Measurements from ENCODE around the gene MAP3K14.

DNA sequence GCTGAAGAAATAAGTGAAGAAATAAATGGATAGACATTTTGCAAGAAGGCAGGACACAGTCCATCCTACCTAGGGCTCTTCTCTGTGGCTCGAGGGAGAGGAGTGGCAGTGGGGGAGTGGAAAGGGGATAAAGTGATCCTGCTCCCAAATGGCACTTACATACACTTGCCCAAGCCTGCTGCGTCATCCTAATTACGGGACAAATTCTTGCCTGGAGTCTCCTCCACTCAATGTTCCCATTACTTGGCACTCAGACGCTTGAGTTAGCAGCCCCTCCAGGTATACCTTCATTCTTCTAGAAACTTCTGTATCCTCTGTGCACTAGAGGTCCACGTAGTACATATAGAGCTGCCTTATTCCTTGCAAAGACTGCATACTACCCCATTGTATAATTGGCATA lies 15.7 kb upstream of the MAP3K14 start:
- TF ChIP-seq, protein P1, sequence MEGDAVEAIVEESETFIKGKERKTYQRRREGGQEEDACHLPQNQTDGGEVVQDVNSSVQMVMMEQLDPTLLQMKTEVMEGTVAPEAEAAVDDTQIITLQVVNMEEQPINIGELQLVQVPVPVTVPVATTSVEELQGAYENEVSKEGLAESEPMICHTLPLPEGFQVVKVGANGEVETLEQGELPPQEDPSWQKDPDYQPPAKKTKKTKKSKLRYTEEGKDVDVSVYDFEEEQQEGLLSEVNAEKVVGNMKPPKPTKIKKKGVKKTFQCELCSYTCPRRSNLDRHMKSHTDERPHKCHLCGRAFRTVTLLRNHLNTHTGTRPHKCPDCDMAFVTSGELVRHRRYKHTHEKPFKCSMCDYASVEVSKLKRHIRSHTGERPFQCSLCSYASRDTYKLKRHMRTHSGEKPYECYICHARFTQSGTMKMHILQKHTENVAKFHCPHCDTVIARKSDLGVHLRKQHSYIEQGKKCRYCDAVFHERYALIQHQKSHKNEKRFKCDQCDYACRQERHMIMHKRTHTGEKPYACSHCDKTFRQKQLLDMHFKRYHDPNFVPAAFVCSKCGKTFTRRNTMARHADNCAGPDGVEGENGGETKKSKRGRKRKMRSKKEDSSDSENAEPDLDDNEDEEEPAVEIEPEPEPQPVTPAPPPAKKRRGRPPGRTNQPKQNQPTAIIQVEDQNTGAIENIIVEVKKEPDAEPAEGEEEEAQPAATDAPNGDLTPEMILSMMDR (IDR thresholded peaks at IDR 0.05), result no peak
- TF ChIP-seq, protein P2, sequence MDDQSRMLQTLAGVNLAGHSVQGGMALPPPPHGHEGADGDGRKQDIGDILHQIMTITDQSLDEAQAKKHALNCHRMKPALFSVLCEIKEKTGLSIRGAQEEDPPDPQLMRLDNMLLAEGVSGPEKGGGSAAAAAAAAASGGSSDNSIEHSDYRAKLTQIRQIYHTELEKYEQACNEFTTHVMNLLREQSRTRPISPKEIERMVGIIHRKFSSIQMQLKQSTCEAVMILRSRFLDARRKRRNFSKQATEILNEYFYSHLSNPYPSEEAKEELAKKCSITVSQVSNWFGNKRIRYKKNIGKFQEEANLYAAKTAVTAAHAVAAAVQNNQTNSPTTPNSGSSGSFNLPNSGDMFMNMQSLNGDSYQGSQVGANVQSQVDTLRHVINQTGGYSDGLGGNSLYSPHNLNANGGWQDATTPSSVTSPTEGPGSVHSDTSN (IDR thresholded peaks at IDR 0.05), result no peak
- no peak for TF ChIP-seq SMC3 (IDR thresholded peaks at IDR 0.05; ENCODE audit: low read depth, low read length)
- TF ChIP-seq TCF12 (IDR thresholded peaks at IDR 0.05), result no peak

All from SK-N-SH (cell line).